SK-N-MC (cell line): Measurements from ENCODE around the gene PDZRN3.

Experiments used
- DNase-seq: peaks from one replicate; pipeline ENCODE4 v3.0.0-alpha.2; 2011; ENCODE audit warnings: low read depth, low spot score
- H3K27ac ChIP-seq: fragments of 200-600 bp; sonication (generic); 2 replicates; pipeline ENCODE4 v1.5.1; 2016; ENCODE audit warnings: mixed run types
- H3K36me3 ChIP-seq: fragments of 200-600 bp; sonication (generic); 2 replicates; pipeline ENCODE4 v1.6.1; 2017; ENCODE audit warnings: antibody characterized with exemption, low read length, mixed read lengths; ENCODE audit not compliant: insufficient read depth
- H3K4me3 ChIP-seq: fragments of 200-600 bp; sonication (generic); 2 replicates; pipeline ENCODE4 v1.5.1; 2016
- H3K9ac ChIP-seq: fragments of 200-600 bp; sonication (generic); 2 replicates; pipeline ENCODE4 v1.8.0; 2017; ENCODE audit warnings: mixed run types, mixed read lengths; ENCODE audit not compliant: insufficient read length
- H3K9me3 ChIP-seq: fragments of 200-600 bp; sonication (generic); 2 replicates; pipeline ENCODE4 v1.6.1; 2017; ENCODE audit warnings: low read depth, mild to moderate bottlenecking, antibody characterized with exemption, low read length, moderate library complexity, mixed read lengths
- EZH2 ChIP-seq: fragments of 200-600 bp; sonication (generic); IDR thresholded peaks from one replicate; pipeline ENCODE4 v1.6.1; 2017; ENCODE audit warnings: antibody characterized with exemption
- FOXP2 ChIP-seq: optimal IDR thresholded peaks from 2 replicates; pipeline ENCODE3; 2011; ENCODE audit warnings: mild to moderate bottlenecking, moderate library complexity; ENCODE audit not compliant: insufficient read depth; ENCODE audit errors: extremely low read length, control extremely low read depth
- POLR2AphosphoS5 ChIP-seq: IDR thresholded peaks from 2 replicates; pipeline ENCODE4 v1.6.1; 2012; ENCODE audit warnings: mild to moderate bottlenecking, low read depth, low read length, borderline replicate concordance

The PDZRN3 gene

DNA sequence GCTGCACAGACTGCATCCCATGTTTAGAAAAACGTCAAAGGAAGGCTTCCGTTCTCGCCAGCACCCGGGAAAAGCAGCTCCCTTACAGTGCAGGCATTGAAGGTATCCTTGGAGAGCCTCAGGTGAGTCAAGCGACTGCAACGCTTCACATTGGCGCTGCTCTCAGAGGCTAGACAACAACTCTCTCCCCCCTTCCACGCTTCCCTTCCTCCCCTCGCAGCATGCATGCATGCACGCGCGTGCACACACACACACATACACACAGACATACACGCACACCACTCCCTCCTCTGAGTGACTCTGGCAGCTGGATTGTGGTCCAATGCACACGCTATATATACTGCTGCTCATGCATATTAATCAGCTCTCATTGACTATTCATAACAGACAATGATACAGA, 191.1 kb downstream of the PDZRN3 start:
- Histone ChIP-seq H3K4me3 (no peak overlapping the region), H3K27ac (no peak overlapping the region), H3K36me3 (no peaks in the 10 kb centered on the region), H3K9me3 (no peaks in the 10 kb centered on the region), H3K9ac (no peak overlapping the region)
- no peak for TF ChIP-seq EZH2
- no peak for TF ChIP-seq POLR2AphosphoS5
- TF ChIP-seq FOXP2, result no peak
- no peak for DNase-seq

DNA sequence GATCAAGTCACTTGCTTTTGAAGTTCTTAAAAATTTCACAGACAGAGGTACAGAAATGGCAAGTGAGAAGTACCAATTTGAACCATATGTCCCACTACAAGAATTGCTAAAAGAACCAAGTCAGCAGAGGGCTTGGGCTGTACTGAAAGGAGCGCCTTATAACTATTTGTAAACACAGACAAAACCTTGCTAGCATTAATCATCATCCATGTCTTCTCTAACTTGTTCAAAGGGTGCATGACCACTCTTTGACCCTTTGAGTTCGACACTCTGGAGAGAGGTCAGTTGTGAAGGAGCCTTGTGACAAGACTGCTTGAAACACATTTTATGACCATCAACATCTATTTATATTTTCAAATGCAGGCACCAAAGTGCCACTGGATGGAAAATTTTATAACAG, 191.7 kb downstream of the PDZRN3 start:
- Histone ChIP-seq H3K4me3 (no peak overlapping the region), H3K9me3 (no peaks in the 10 kb centered on the region), H3K36me3 (no peaks in the 10 kb centered on the region), H3K27ac (no peak overlapping the region), H3K9ac (no peak overlapping the region)
- no peak for DNase-seq
- no peak for TF ChIP-seq EZH2
- TF ChIP-seq FOXP2, result no peak
- no peak for TF ChIP-seq POLR2AphosphoS5

DNA sequence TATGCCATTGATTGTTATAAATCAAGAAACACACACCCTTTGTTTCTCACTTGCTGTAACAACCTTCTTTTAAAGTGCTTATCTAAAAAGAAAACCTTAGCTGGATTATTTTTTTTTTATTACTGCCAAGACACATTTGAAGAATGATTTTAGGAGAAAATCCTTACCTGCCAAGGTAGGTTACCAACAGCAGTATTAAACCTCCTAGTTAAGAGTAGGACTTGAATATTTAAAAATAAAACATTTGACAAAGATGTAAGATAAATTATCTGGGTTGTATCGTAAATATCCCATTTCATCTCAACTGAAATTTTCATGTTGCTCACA, 192.1 kb downstream of the PDZRN3 start:
- H3K4me3 ChIP-seq, result no peak overlapping the region
- H3K27ac ChIP-seq, result no peak overlapping the region
- H3K9me3 ChIP-seq, result no peaks in the 10 kb centered on the region
- no peaks in the 10 kb centered on the region for H3K36me3 ChIP-seq
- H3K9ac ChIP-seq, result no peak overlapping the region
- TF ChIP-seq EZH2 (no peak), FOXP2 (no peak), POLR2AphosphoS5 (no peak)
- no peak for DNase-seq

DNA sequence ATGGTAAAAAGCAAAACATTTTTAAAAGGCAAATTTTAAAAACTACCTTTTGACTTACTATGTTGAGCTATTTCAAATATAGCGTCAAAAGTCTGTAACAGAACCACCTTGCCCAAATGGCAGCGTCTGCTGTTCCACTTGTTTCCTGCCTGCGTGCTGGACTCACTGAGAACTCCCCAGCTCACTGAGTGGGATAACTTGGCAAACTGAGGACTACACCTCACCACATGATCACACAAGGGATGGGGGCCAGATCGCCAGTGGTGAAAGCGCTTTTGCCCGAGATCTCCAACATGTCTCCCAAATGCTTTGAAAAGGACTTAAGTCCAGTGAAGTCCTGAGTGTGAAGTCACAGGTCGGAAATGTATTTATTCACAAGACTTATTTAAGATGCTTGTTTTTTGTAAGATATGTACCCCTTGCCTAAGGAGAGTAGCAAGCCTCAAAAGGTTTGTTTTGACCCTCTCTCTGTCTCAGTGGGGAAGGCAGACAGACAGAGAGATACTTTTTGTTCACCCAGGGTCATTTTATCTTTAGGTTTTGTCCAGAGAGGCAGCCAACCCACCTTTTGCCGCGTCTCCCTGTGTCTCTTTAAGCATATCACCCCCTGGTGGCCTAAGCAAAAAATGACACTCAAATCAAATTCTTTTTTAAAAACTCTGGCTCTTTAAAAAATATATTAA, 192.6 kb downstream of the PDZRN3 start:
- Histone ChIP-seq H3K4me3 (no peak overlapping the region), H3K9ac (no peak overlapping the region), H3K9me3 (no peaks in the 10 kb centered on the region), H3K27ac (no peak overlapping the region), H3K36me3 (no peaks in the 10 kb centered on the region)
- no peak for DNase-seq
- TF ChIP-seq FOXP2, result no peak
- TF ChIP-seq POLR2AphosphoS5, result no peak

DNA sequence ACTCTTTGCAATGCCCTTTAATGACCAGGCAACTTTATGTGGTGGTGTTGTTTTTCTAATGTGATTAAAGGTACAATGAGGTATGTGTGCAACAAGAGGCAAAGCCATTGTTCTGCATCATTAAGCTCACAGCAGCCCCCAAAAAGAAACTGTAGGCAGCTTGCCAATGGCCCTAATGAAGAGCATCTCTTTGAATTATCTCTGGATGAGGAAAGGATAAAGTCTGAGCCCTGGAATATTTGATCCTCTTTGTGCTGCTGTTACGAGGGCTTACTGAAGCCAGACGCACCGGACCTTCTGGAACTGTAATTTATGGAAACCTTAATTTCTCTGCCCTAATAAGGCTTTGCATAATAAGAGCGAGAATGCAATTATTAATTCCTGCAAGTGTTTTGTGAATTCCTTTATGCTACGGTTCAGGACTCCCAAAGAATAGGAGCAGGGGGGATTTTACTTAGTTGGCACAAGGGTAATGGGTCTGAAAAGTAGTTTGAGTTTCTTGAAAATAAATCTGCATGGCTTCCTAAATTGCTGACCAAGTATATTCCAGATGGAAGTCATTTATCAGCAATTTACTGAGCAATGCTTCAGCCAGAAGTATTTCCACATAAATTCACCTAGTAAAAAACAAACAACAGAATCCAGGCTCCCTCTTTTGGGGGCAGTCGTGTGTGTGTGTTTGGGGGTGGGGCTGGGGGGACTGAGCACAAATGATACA, 193.4 kb downstream of the PDZRN3 start:
- no peak for DNase-seq
- TF ChIP-seq FOXP2 (no peak), POLR2AphosphoS5 (no peak), EZH2 (no peak)
- no peak overlapping the region for H3K9ac ChIP-seq
- no peak overlapping the region for H3K27ac ChIP-seq
- H3K36me3 ChIP-seq, result no peaks in the 10 kb centered on the region
- no peak overlapping the region for H3K4me3 ChIP-seq
- H3K9me3 ChIP-seq, result no peaks in the 10 kb centered on the region

DNA sequence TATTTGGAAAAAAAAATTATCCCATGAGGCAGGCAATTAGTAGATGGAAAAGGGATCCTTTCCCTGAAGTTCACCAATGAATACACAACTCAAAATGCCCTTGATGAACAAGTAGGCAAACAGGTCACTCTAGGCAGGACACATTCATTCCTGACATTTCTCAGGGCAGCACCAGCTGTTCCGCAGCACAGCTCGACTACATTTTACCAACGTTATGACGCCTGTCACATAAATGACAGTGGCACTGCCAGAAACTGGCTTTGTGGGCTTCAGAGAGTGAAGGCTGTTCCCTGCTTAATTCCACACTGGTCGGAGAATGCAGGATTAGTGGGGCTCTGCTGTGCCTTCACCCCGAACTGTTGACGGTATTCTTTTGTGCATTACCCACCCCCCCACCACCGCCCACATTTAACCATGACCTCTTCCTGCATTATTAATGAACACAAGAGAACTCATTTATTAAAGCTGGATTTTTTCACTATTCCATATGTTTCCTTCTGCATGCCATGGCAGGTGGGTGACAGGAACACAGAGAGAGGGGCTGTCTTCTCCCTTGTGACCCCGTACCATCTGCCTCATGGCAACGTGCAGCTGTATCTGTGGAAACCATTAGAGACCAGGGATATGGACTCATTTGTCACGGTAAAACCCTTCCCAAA, 197.6 kb downstream of the PDZRN3 start:
- Histone ChIP-seq H3K9me3 (no peaks in the 10 kb centered on the region), H3K9ac (no peak overlapping the region), H3K4me3 (no peak overlapping the region), H3K27ac (no peak overlapping the region), H3K36me3 (no peaks in the 10 kb centered on the region)
- DNase-seq, result no peak
- no peak for TF ChIP-seq POLR2AphosphoS5
- no peak for TF ChIP-seq FOXP2

DNA sequence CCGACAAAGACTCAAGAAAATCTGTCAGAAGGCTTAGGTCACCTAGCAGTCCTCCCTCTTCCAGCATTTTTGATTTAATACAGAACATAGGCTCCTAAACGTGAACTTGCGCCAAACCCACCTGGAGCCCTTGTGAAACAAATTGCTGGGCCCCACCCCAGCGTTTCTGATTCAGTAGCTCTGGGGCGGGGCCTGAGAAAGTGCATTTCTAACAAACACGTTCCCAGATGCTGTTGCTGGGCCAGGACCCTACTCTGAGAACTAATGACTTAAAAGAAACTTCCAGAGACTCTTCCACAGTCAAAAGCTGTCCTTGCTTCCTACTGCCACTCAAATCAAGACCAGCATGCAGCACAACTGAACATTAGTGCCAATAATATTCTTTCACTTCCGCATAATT, 198.1 kb downstream of the PDZRN3 start:
- TF ChIP-seq POLR2AphosphoS5 (no peak), EZH2 (no peak), FOXP2 (no peak)
- Histone ChIP-seq H3K9ac (no peak overlapping the region), H3K27ac (no peak overlapping the region), H3K9me3 (no peaks in the 10 kb centered on the region), H3K4me3 (no peak overlapping the region), H3K36me3 (no peaks in the 10 kb centered on the region)
- DNase-seq, result no peak

DNA sequence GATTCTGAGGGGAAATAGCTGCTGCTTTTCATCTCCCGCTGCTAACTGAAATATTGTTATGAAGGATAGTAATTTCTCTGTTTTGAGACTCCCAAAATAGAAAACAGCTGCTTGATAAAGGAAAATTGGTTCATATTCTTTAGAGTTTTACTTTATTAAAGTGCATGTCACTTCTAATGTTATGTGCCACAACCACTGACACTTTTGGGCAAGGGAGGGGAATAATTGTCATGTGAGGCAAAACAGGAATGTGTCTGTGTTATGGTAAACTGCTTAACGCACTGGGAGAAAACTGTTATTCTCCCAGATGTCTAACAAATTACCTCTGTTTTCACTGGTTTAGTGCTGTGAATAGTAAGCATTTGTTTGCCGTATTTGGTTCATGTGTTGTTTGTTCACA, 201.6 kb downstream of the PDZRN3 start:
- Histone ChIP-seq H3K4me3 (no peak overlapping the region), H3K36me3 (no peaks in the 10 kb centered on the region), H3K9ac (no peak overlapping the region), H3K27ac (no peak overlapping the region), H3K9me3 (no peaks in the 10 kb centered on the region)
- no peak for TF ChIP-seq POLR2AphosphoS5
- TF ChIP-seq EZH2, result no peak
- no peak for TF ChIP-seq FOXP2
- no peak for DNase-seq
